K562 (cell line): ENCODE data around the gene LONRF2.

Source experiments
- NR1H2 ChIP-seq: sonication (generic); formaldehyde crosslinking; IDR thresholded peaks from 2 replicates; pipeline ENCODE4 v1.4.0; 2020; ENCODE audit warnings: mild to moderate bottlenecking, missing genetic modification reagents
- TF ChIP-seq, protein P1 (sequence below): sonication (generic); formaldehyde crosslinking; IDR thresholded peaks from 2 replicates; pipeline ENCODE4 v1.4.0; 2020; ENCODE audit warnings: mild to moderate bottlenecking, missing genetic modification reagents

- TF ChIP-seq NR1H2 (CRISPR knock-in tag), result no peak
- TF ChIP-seq, protein P1, sequence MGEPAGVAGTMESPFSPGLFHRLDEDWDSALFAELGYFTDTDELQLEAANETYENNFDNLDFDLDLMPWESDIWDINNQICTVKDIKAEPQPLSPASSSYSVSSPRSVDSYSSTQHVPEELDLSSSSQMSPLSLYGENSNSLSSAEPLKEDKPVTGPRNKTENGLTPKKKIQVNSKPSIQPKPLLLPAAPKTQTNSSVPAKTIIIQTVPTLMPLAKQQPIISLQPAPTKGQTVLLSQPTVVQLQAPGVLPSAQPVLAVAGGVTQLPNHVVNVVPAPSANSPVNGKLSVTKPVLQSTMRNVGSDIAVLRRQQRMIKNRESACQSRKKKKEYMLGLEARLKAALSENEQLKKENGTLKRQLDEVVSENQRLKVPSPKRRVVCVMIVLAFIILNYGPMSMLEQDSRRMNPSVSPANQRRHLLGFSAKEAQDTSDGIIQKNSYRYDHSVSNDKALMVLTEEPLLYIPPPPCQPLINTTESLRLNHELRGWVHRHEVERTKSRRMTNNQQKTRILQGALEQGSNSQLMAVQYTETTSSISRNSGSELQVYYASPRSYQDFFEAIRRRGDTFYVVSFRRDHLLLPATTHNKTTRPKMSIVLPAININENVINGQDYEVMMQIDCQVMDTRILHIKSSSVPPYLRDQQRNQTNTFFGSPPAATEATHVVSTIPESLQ, result no peak
Measured at GRCh38 chr2:100289020-100289419, 33.3 kb downstream of the LONRF2 start.
